Hepatic stellate cell (primary cell): ENCODE measurements around the gene POLN.
"Not testable (repeated sequence)": the region's sequence is repeated elsewhere in the genome, so short reads cannot be mapped to it uniquely, and the experiment has no call there.

ENCODE experiments used
- DNase-seq: peaks from one replicate; pipeline ENCODE4 v3.0.0; 2011; ENCODE audit warnings: low spot score

POLN gene

GRCh38 chr4:2163311-2163821, 78.6 kb downstream of the POLN start:
- DNase-seq = no peak

- not testable (repeated sequence) for DNase-seq
Observed at GRCh38 chr4:2161092-2161703, 80.7 kb downstream of the POLN start.

GRCh38 chr4:2159931-2160330, 82.0 kb downstream of the POLN start:
- DNase-seq = no peak

- no peak for DNase-seq
Observed at GRCh38 chr4:2155246-2155645, 86.7 kb downstream of the POLN start.

GRCh38 chr4:2154215-2154740, 87.6 kb downstream of the POLN start:
- no peak for DNase-seq

GRCh38 chr4:2151544-2151943, 90.4 kb downstream of the POLN start:
- no peak for DNase-seq

- DNase-seq = no peak
Observed at GRCh38 chr4:2150076-2150475, 91.8 kb downstream of the POLN start.

GRCh38 chr4:2142630-2143427, 99.1 kb downstream of the POLN start:
- no peak for DNase-seq

GRCh38 chr4:2141762-2142451, 100.0 kb downstream of the POLN start:
- DNase-seq = no peak

GRCh38 chr4:2141022-2141761, 100.7 kb downstream of the POLN start:
- no peak for DNase-seq

GRCh38 chr4:2138846-2139500, 102.9 kb downstream of the POLN start:
- DNase-seq = no peak

GRCh38 chr4:2136726-2137125, 105.2 kb downstream of the POLN start:
- no peak for DNase-seq

GRCh38 chr4:2135083-2135482, 106.8 kb downstream of the POLN start:
- DNase-seq = no peak

GRCh38 chr4:2132438-2132837, 109.5 kb downstream of the POLN start:
- DNase-seq = no peak

GRCh38 chr4:2127609-2128332, 114.2 kb downstream of the POLN start:
- no peak for DNase-seq

GRCh38 chr4:2126309-2127043, 115.4 kb downstream of the POLN start:
- no peak for DNase-seq

GRCh38 chr4:2125831-2126230, 116.1 kb downstream of the POLN start:
- no peak for DNase-seq

- no peak for DNase-seq
Observed at GRCh38 chr4:2125023-2125422, 116.9 kb downstream of the POLN start.

GRCh38 chr4:2116687-2117400, 125.1 kb downstream of the POLN start:
- DNase-seq = no peak
